Activated T-cell treated with anti-CD3 and anti-CD28 coated beads, Interleukin-2, amount 50 U/mL, for 1 hour (primary cell): Measurements from ENCODE around the gene KIR3DL3.
"Not testable (repeated sequence)": the region's sequence is repeated elsewhere in the genome, so short reads cannot be mapped to it uniquely, and the experiment has no call there.

ENCODE experiments used
- DNase-seq: peaks from one replicate; pipeline ENCODE4 v3.0.0-alpha.2; 2020

The KIR3DL3 gene

GRCh38 chr19:54738306-54738705, 14.1 kb downstream of the KIR3DL3 start, which contains the start of gene KIR2DL3:
KIR2DL3 (plus strand) TSS chr19:54738513; CDS start chr19:54738546, 33 bp downstream.
- DNase-seq, result not testable (repeated sequence)

GRCh38 chr19:54738715-54739114, 14.5 kb downstream of the KIR3DL3 start:
- DNase-seq, result no peak

GRCh38 chr19:54739587-54740497, 15.6 kb downstream of the KIR3DL3 start:
- DNase-seq, result no peak

- not testable (repeated sequence) for DNase-seq
Measured at GRCh38 chr19:54741950-54742349, 17.7 kb downstream of the KIR3DL3 start.

- DNase-seq, result not testable (repeated sequence)
Measured at GRCh38 chr19:54744080-54744479, 19.8 kb downstream of the KIR3DL3 start.

- DNase-seq, result not testable (repeated sequence)
Measured at GRCh38 chr19:54747614-54748322, 23.5 kb downstream of the KIR3DL3 start.

GRCh38 chr19:54750276-54750675, 26.0 kb downstream of the KIR3DL3 start:
- not testable (repeated sequence) for DNase-seq

GRCh38 chr19:54756204-54757110, 32.2 kb downstream of the KIR3DL3 start:
- DNase-seq, result not testable (repeated sequence)

- DNase-seq, result not testable (repeated sequence)
Measured at GRCh38 chr19:54758577-54758976, 34.3 kb downstream of the KIR3DL3 start.

- not testable (repeated sequence) for DNase-seq
Measured at GRCh38 chr19:54764219-54764618, 40.0 kb downstream of the KIR3DL3 start.

- not testable (repeated sequence) for DNase-seq
Measured at GRCh38 chr19:54766464-54766863, 42.2 kb downstream of the KIR3DL3 start.

- DNase-seq, result not testable (repeated sequence)
Measured at GRCh38 chr19:54769646-54770045, 45.4 kb downstream of the KIR3DL3 start, which contains the start of gene KIR2DL1. KIR2DL1 (plus strand) TSS chr19:54769793; CDS start chr19:54769851, 58 bp downstream.

- not testable (repeated sequence) for DNase-seq
Measured at GRCh38 chr19:54770511-54770910, 46.3 kb downstream of the KIR3DL3 start.

GRCh38 chr19:54771018-54771960, 47.0 kb downstream of the KIR3DL3 start:
- DNase-seq, result not testable (repeated sequence)

GRCh38 chr19:54772666-54773065, 48.4 kb downstream of the KIR3DL3 start:
- not testable (repeated sequence) for DNase-seq

- DNase-seq, result not testable (repeated sequence)
Measured at GRCh38 chr19:54775095-54775815, 51.0 kb downstream of the KIR3DL3 start.

- not testable (repeated sequence) for DNase-seq
Measured at GRCh38 chr19:54775830-54776229, 51.6 kb downstream of the KIR3DL3 start.

- DNase-seq, result not testable (repeated sequence)
Measured at GRCh38 chr19:54777851-54778250, 53.6 kb downstream of the KIR3DL3 start.

GRCh38 chr19:54778896-54779295, 54.7 kb downstream of the KIR3DL3 start:
- DNase-seq, result not testable (repeated sequence)

- DNase-seq, result not testable (repeated sequence)
Measured at GRCh38 chr19:54782916-54783315, 58.7 kb downstream of the KIR3DL3 start.
